AG04450 (cell line): ENCODE measurements around the gene ZNF785. TPM values are rescaled to one million over a fixed set of nuclear protein-coding genes. Genes with fewer than 3 reads are reported as not detected.
"Not testable (repeated sequence)": the region's sequence is repeated elsewhere in the genome, so short reads cannot be mapped to it uniquely, and the experiment has no call there.

Source experiments
- CTCF ChIA-PET: fragments of 300-600, 350-600 bp; formaldehyde crosslinking; extraction: SDS; loops from one replicate; lab custom pipeline; 2022; ENCODE audit warnings: antibody characterized with exemption, inconsistent platforms; lab: Charles Lee
- POLR2A ChIA-PET: fragments of 350-600 bp; formaldehyde crosslinking; extraction: SDS; loops from one replicate; lab custom pipeline; 2021; ENCODE audit warnings: antibody characterized with exemption, inconsistent platforms; lab: Yijun Ruan, JAX
- DNase-seq: peaks from one replicate; pipeline ENCODE4 v3.0.0-alpha.2; 2011; ENCODE audit warnings: low read depth, low spot score
- H3K27ac ChIP-seq: one replicate; pipeline ENCODE4 v1.5.1; 2012; ENCODE audit warnings: low read depth, low read length, control low read depth
- H3K27me3 ChIP-seq: one replicate; pipeline ENCODE4 v1.6.0; 2012; ENCODE audit warnings: low read length; ENCODE audit not compliant: control insufficient read depth, insufficient read depth
- H3K4me3 ChIP-seq: 2 replicates; pipeline ENCODE4 v1.5.1; 2011; ENCODE audit warnings: mild to moderate bottlenecking, low read depth, low read length, control low read depth
- H3K9me3 ChIP-seq: 2 replicates; pipeline ENCODE4 v1.5.1; 2012; ENCODE audit warnings: low read length; ENCODE audit not compliant: control insufficient read depth, insufficient read depth
- CTCF ChIP-seq: IDR thresholded peaks from 2 replicates; pipeline ENCODE4 v1.5.1; 2011; ENCODE audit warnings: low read depth, low read length, control low read depth, inconsistent platforms
- polyA minus RNA-seq: library from RNA; depleted of rRNA, polyadenylated mRNA; stranded (reverse); fragments of >200 nt; gene quantifications from 2 replicates; pipeline ENCODE4 v1.2.3, GENCODE V29; 2011; rRNA and poly(A)+ RNA removed
- polyA plus RNA-seq: library from polyadenylated mRNA; depleted of rRNA; stranded (reverse); fragments of >200 nt; gene quantifications from 2 replicates; pipeline ENCODE4 v1.2.3, GENCODE V29; 2011; rRNA removed

ZNF785 gene
- polyA plus RNA-seq (4.7 and 6.6 TPM in 2 replicates), polyA minus RNA-seq (5.4 and 7.0 TPM in 2 replicates)

- CTCF ChIA-PET = interaction anchor here (0.6 to 2.8 kb wide), 4 partner anchors 12 to 156 kb away, joined by 3 to 19 read pairs (median 3); partner anchors contain the start of gene DCTPP1
- POLR2A ChIA-PET = interaction anchor here (0.6 to 3.0 kb wide), 3 partner anchors 12 to 98 kb away, joined by 3 to 12 read pairs (median 4); partner anchors contain the start of gene ZNF688
- Histone ChIP-seq H3K4me3 (peak within 1 kb of the TSS; percentile 78), H3K9me3 (peaks cover 5% of the 10 kb centered on the region; the same call in 1 of the 2 replicates), H3K27ac (peak within 1 kb of the TSS; percentile 70), H3K27me3 (no peaks in the 10 kb centered on the region)
- peak; percentile 96 for DNase-seq
- no peak for TF ChIP-seq CTCF
Observed at GRCh38 chr16:30585400-30586191, at the start of gene ZNF785. ZNF785 (minus strand) TSS chr16:30585697; CDS start chr16:30585611, 86 bp downstream.

- H3K27ac ChIP-seq = peak overlapping the region; percentile 78
- ChIA-PET CTCF (interaction anchor here (0.9 to 1.0 kb wide), 2 partner anchors 17 to 35 kb away, joined by 3 to 5 read pairs; no protein-coding TSS in a partner anchor), POLR2A (interaction anchor here (0.5 to 1.0 kb wide), 5 partner anchors 8 to 568 kb away, joined by 3 to 9 read pairs (median 4); partner anchors contain the start of genes ALDOA, PRR14 and TBC1D10B)
- TF ChIP-seq CTCF = no peak
- no peaks in the 10 kb centered on the region for H3K9me3 ChIP-seq
- no peaks in the 10 kb centered on the region for H3K27me3 ChIP-seq
- DNase-seq = no peak
- peak overlapping the region; percentile 80 for H3K4me3 ChIP-seq
Observed at GRCh38 chr16:30633526-30633925, 48.0 kb upstream of the ZNF785 start.

GRCh38 chr16:30632454-30632853 is 47.0 kb upstream of the ZNF785 start:
- not testable (repeated sequence) for H3K4me3 ChIP-seq, H3K27ac ChIP-seq, H3K27me3 ChIP-seq, H3K9me3 ChIP-seq, DNase-seq
- CTCF ChIA-PET = interaction anchor here (0.8 to 1.1 kb wide), 3 partner anchors 97 to 202 kb away, joined by 3 to 4 read pairs (median 3); partner anchors contain the start of gene DCTPP1
- POLR2A ChIA-PET = interaction anchor here (0.6 kb wide), 2 partner anchors 10 to 27 kb away, joined by 3 to 4 read pairs; no protein-coding TSS in a partner anchor

- H3K9me3 ChIP-seq = peaks cover 10% of the 10 kb centered on the region
- peak; percentile 43 for DNase-seq
- H3K27ac ChIP-seq = no peak overlapping the region
- H3K27me3 ChIP-seq = peaks cover 5% of the 10 kb centered on the region
- TF ChIP-seq CTCF = peak; percentile 94
- H3K4me3 ChIP-seq = no peak overlapping the region
- ChIA-PET POLR2A (interaction anchor here (0.7 kb wide), 1 partner anchor 57 kb away, joined by 3 read pairs; no protein-coding TSS in a partner anchor), CTCF (interaction anchor here (0.7 to 3.9 kb wide), 23 partner anchors 13 to 546 kb away, joined by 3 to 45 read pairs (median 4); partner anchors contain the start of genes DCTPP1, ZNF747 and ZNF771)
Observed at GRCh38 chr16:30628628-30629540, 43.4 kb upstream of the ZNF785 start.

GRCh38 chr16:30626236-30626635 is 40.7 kb upstream of the ZNF785 start:
- no peak overlapping the region for H3K27ac ChIP-seq
- CTCF ChIA-PET = no interaction called here
- TF ChIP-seq CTCF = no peak
- POLR2A ChIA-PET = interaction anchor here (0.5 kb wide), 1 partner anchor 10 kb away, joined by 5 read pairs; no protein-coding TSS in a partner anchor
- H3K9me3 ChIP-seq = peaks cover 14% of the 10 kb centered on the region
- H3K27me3 ChIP-seq = peaks cover 11% of the 10 kb centered on the region
- H3K4me3 ChIP-seq = no peak overlapping the region
- DNase-seq = no peak
